ENCODE results near the gene MROH8.
A peak's percentile ranks its signal among the peaks of the same experiment; 100 is the strongest.

MROH8 gene

DNA sequence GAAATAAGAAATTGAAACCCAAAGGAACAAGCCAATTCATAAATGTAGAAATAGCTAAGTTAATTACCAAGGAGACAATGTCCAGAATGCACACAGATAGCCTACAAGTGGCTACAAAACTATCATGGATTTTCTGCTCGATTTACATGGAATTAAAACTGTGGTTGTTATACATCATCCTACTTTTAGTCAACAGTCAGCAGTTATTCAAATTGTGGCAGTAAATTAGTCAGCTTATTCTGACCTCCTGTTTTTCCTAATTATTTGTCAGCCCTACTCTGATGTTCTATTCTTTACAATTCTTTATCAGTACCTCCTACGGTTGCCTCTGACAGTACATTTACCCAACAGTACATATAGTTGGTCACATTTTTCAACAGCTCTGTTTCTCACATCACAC, 113.2 kb downstream of the MROH8 start:
- ChIA-PET CTCF (no interaction called here), POLR2A (no interaction called here)

GRCh38 chr20:37055276-37055675, 124.1 kb downstream of the MROH8 start:
- TF ChIP-seq, protein P1, sequence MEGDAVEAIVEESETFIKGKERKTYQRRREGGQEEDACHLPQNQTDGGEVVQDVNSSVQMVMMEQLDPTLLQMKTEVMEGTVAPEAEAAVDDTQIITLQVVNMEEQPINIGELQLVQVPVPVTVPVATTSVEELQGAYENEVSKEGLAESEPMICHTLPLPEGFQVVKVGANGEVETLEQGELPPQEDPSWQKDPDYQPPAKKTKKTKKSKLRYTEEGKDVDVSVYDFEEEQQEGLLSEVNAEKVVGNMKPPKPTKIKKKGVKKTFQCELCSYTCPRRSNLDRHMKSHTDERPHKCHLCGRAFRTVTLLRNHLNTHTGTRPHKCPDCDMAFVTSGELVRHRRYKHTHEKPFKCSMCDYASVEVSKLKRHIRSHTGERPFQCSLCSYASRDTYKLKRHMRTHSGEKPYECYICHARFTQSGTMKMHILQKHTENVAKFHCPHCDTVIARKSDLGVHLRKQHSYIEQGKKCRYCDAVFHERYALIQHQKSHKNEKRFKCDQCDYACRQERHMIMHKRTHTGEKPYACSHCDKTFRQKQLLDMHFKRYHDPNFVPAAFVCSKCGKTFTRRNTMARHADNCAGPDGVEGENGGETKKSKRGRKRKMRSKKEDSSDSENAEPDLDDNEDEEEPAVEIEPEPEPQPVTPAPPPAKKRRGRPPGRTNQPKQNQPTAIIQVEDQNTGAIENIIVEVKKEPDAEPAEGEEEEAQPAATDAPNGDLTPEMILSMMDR (IDR thresholded peaks at IDR 0.05; ENCODE audit: insufficient read depth, low read length, missing control alignments): no peak
- CTCF ChIA-PET: no interaction called here
- no peak overlapping the region for H3K4me3 ChIP-seq (ENCODE audit: low read depth, low read length)
- POLR2A ChIA-PET: no interaction called here
- DNase-seq (ENCODE audit: low read depth, low spot score): no peak

More for the DNA sequence above, 113.2 kb downstream of the MROH8 start:
- no peak for DNase-seq (ENCODE audit: low read depth, low spot score)
- H3K4me3 ChIP-seq (ENCODE audit: low read depth, low read length): no peak overlapping the region
- TF ChIP-seq, protein P1 (IDR thresholded peaks at IDR 0.05; ENCODE audit: insufficient read depth, low read length, missing control alignments): no peak

DNA sequence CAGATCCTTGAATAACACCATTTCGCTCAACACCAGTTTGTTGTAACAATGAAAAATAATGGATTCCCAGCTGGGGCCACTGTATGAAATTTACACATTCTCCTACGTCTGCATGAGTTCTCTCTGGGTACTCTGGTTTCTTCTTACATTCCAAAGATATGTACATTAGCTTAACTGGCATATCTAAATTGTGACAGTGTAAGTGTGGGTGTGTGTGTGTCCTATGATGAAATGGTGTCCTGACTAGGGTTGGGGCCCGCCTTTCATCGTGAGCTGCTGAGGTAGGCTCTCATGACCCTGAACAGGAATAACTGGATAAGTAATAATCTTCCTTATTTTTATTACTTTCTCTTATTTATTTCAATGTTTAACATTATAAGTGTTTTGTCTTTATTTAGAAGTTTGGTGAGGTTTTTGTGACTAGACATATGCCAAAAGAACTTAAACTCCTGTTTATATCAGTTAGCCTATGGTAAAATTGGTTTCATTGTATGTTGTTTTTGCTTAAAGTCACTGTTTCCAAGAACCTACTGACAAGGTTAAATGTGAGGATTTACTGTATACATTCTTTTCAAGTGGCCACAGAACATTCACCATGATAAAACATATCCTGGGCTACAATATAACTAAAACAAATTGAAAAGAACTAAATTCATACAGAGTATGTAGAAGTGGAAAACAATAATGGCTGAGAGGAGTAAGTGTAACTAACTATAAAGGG, 126.0 kb downstream of the MROH8 start:
- ChIA-PET CTCF (no interaction called here), POLR2A (no interaction called here)
- DNase-seq (ENCODE audit: low read depth, low spot score): peak; percentile 10
- TF ChIP-seq, protein P1 (IDR thresholded peaks at IDR 0.05; ENCODE audit: insufficient read depth, low read length, missing control alignments): no peak
- H3K4me3 ChIP-seq (ENCODE audit: low read depth, low read length): no peak overlapping the region

All from AG04449 (cell line).